ENCODE results near the gene SOWAHC.
A peak's percentile ranks its signal among the peaks of the same experiment; 100 is the strongest.
"Not testable (repeated sequence)": the region's sequence is repeated elsewhere in the genome, so short reads cannot be mapped to it uniquely, and the experiment has no call there.

Gene SOWAHC

GRCh38 chr2:109613922-109614714, at the start of gene SOWAHC, which contains the start of gene SEPTIN10:
TSS of gene SOWAHC (plus strand) at chr2:109614364. CDS start at chr2:109614490, 126 bp downstream.
TSS of gene SEPTIN10 (minus strand) at chr2:109613966. CDS start at chr2:109613827, 139 bp downstream.
- DNase-seq (ENCODE audit: low read depth in 2 of 2), result peak; percentile 56 to 71

GRCh38 chr2:109575373-109575772, 38.8 kb upstream of the SOWAHC start:
- no peak for DNase-seq (ENCODE audit: low read depth in 2 of 2)

- not testable (repeated sequence) for DNase-seq (ENCODE audit: low read depth in 2 of 2)
Observed at GRCh38 chr2:109577630-109578029, 36.5 kb upstream of the SOWAHC start.

- DNase-seq (ENCODE audit: low read depth in 2 of 2), result no peak
Observed at GRCh38 chr2:109582928-109583895, 31.0 kb upstream of the SOWAHC start.

- DNase-seq (ENCODE audit: low read depth in 2 of 2), result no peak
Observed at GRCh38 chr2:109586687-109587086, 27.5 kb upstream of the SOWAHC start.

GRCh38 chr2:109591206-109591605, 23.0 kb upstream of the SOWAHC start:
- no peak for DNase-seq (ENCODE audit: low read depth in 2 of 2)

GRCh38 chr2:109592905-109593304, 21.3 kb upstream of the SOWAHC start:
- no peak for DNase-seq (ENCODE audit: low read depth in 2 of 2)

GRCh38 chr2:109594246-109594885, 19.8 kb upstream of the SOWAHC start:
- no peak for DNase-seq (ENCODE audit: low read depth in 2 of 2)

- DNase-seq (ENCODE audit: low read depth in 2 of 2), result no peak
Observed at GRCh38 chr2:109595644-109596043, 18.5 kb upstream of the SOWAHC start.

GRCh38 chr2:109597283-109597682, 16.9 kb upstream of the SOWAHC start:
- DNase-seq (ENCODE audit: low read depth in 2 of 2), result no peak

- no peak for DNase-seq (ENCODE audit: low read depth in 2 of 2)
Observed at GRCh38 chr2:109601783-109602182, 12.4 kb upstream of the SOWAHC start.

- DNase-seq (ENCODE audit: low read depth in 2 of 2), result no peak
Observed at GRCh38 chr2:109602617-109603188, 11.5 kb upstream of the SOWAHC start.

- no peak for DNase-seq (ENCODE audit: low read depth in 2 of 2)
Observed at GRCh38 chr2:109604597-109604996, 9.6 kb upstream of the SOWAHC start.

- no peak for DNase-seq (ENCODE audit: low read depth in 2 of 2)
Observed at GRCh38 chr2:109607766-109608165, 6.4 kb upstream of the SOWAHC start.

- no peak for DNase-seq (ENCODE audit: low read depth in 2 of 2)
Observed at GRCh38 chr2:109609352-109610024, 4.7 kb upstream of the SOWAHC start.

GRCh38 chr2:109611467-109612095, 2.6 kb upstream of the SOWAHC start:
- DNase-seq (ENCODE audit: low read depth in 2 of 2), result no peak

- no peak for DNase-seq (ENCODE audit: low read depth in 2 of 2)
Observed at GRCh38 chr2:109613081-109613921, 863 bp upstream of the SOWAHC start.

GRCh38 chr2:109614715-109615636, 812 bp downstream of the SOWAHC start:
- no peak for DNase-seq (ENCODE audit: low read depth in 2 of 2)
